Measurements from ENCODE around the gene PIGU.

DNA sequence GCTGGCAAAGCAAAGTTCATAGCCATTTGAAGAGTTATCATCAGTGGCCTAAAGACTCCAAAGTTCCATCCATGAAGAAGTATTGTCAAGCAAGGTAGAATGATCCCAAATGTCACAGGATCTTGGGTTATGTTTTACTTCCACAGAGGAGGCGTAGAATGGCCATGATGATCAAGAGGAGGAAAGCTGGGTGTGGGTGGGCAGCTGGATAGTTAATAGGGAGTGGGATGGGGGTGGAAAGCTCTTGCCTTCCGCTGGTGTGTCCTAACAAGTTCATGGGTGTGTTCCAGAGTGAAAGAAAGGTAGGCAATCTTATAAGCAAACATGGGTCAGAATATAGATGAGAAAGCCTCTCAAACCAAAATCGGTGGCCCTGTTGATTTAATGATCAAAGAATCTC, 38.4 kb downstream of the PIGU start:
- TF ChIP-seq, protein P1, sequence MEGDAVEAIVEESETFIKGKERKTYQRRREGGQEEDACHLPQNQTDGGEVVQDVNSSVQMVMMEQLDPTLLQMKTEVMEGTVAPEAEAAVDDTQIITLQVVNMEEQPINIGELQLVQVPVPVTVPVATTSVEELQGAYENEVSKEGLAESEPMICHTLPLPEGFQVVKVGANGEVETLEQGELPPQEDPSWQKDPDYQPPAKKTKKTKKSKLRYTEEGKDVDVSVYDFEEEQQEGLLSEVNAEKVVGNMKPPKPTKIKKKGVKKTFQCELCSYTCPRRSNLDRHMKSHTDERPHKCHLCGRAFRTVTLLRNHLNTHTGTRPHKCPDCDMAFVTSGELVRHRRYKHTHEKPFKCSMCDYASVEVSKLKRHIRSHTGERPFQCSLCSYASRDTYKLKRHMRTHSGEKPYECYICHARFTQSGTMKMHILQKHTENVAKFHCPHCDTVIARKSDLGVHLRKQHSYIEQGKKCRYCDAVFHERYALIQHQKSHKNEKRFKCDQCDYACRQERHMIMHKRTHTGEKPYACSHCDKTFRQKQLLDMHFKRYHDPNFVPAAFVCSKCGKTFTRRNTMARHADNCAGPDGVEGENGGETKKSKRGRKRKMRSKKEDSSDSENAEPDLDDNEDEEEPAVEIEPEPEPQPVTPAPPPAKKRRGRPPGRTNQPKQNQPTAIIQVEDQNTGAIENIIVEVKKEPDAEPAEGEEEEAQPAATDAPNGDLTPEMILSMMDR (IDR thresholded peaks at IDR 0.05), result no peak
- TF ChIP-seq POLR2A (IDR thresholded peaks at IDR 0.05), result no peak
